Myocyte (in vitro differentiated cells): Measurements from ENCODE around the gene MOB1A. TPM values are rescaled to one million over a fixed set of nuclear protein-coding genes. Genes with fewer than 3 reads are reported as not detected.

Source experiments
- DNase-seq: peaks from one replicate; pipeline ENCODE4 v3.0.0-alpha.2; 2012; ENCODE audit warnings: low read depth
- total RNA-seq: library from RNA; depleted of rRNA; stranded (reverse); fragments of >200 nt; gene quantifications from 2 replicates; pipeline ENCODE4 v1.2.3, GENCODE V29; 2014

The MOB1A gene
- total RNA-seq, 1 donor from 2014 or later = 94.5 TPM

DNA sequence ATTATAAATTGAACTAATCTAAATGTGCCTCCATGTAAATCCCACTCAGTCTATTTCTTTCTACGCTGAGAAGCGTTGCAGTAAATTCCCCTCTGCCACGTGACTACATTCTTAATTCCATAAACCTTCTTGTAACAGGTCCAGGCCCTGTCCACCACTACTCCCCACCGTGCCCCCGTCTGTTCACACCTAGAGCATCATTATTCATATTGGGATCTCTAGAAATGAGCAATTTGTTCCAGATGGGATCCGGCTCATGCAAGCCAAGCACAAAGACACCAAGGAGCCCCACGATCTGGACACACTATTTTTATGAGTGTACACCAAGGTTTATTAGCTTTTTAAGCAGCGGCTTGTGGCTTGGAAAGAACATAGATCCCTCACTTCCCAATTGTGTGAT, 69.1 kb downstream of the MOB1A start:
- no peak for DNase-seq

- DNase-seq = no peak
Measured at GRCh38 chr2:74107071-74107470, 71.6 kb downstream of the MOB1A start.

- no peak for DNase-seq
Measured at GRCh38 chr2:74105413-74105812, 73.3 kb downstream of the MOB1A start.

- no peak for DNase-seq
Measured at GRCh38 chr2:74104839-74105238, 73.8 kb downstream of the MOB1A start.

DNA sequence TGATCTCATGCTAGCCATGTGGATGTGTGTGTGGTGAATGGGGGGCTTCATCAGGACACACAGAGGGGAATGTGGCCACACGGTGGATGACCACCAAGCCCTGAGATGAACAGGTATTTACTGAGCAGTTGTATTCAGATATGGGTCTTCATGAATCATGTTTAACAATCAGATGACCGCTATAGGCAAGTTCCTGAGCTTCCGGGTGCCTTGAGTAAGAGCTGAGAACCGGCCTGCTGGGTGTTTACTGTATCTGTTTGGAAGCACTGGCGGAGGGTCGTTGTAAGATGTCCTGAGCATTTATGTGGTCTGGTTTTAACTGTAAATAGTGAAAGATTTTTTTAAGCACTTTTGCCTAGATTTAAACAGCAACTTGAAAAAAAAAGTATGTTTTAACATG, 74.9 kb downstream of the MOB1A start:
- DNase-seq = no peak

Other genes with a start within 250 kb of the MOB1A start
- gene TET3, start 194.0 kb downstream of the MOB1A start, total RNA-seq = 5.2 and 6.4 TPM in 2 replicates
- gene BOLA3, start 31.0 kb downstream of the MOB1A start, total RNA-seq = 38.8 and 51.5 TPM in 2 replicates
- 52.9 and 66.1 TPM in 2 replicates for gene MTHFD2, start 19.7 kb upstream of the MOB1A start, total RNA-seq
- 0.43 and 2.0 TPM in 2 replicates for gene SLC4A5, start 164.5 kb upstream of the MOB1A start, total RNA-seq
- 121 and 123 TPM in 2 replicates for gene DCTN1, start 201.4 kb upstream of the MOB1A start, total RNA-seq
- gene C2orf81, start 242.7 kb upstream of the MOB1A start, total RNA-seq = 0.26 and 1.4 TPM in 2 replicates
- gene WDR54, start 242.9 kb upstream of the MOB1A start, total RNA-seq = 7.8 TPM in 2 replicates